BE2C (cell line): ENCODE data around the gene SMURF1.

ENCODE experiments used
- DNase-seq: peaks from one replicate; pipeline ENCODE4 v3.0.0-alpha.2; 2020
- H3K27me3 ChIP-seq: fragments of 250-450 bp; sonication (Bioruptor Pico); 2 replicates; pipeline ENCODE4 v1.5.1; 2020; ENCODE audit warnings: mild to moderate bottlenecking
- H3K36me3 ChIP-seq: fragments of 250-450 bp; sonication (Bioruptor Pico); 2 replicates; pipeline ENCODE4 v1.5.1; 2020; ENCODE audit warnings: mild to moderate bottlenecking
- H3K4me1 ChIP-seq: fragments of 250-450 bp; sonication (Bioruptor Pico); 2 replicates; pipeline ENCODE4 v1.5.1; 2020
- H3K4me3 ChIP-seq: 2 replicates; pipeline ENCODE4 v1.5.1; 2011; ENCODE audit warnings: low read depth, low read length
- H3K9me3 ChIP-seq: fragments of 250-450 bp; sonication (Bioruptor Pico); 2 replicates; pipeline ENCODE4 v1.5.1; 2020
- TF ChIP-seq, protein P1 (sequence below): IDR thresholded peaks from 2 replicates; pipeline ENCODE4 v1.5.1; 2012; ENCODE audit warnings: mild to moderate bottlenecking, low read depth, low read length

SMURF1 gene

DNA sequence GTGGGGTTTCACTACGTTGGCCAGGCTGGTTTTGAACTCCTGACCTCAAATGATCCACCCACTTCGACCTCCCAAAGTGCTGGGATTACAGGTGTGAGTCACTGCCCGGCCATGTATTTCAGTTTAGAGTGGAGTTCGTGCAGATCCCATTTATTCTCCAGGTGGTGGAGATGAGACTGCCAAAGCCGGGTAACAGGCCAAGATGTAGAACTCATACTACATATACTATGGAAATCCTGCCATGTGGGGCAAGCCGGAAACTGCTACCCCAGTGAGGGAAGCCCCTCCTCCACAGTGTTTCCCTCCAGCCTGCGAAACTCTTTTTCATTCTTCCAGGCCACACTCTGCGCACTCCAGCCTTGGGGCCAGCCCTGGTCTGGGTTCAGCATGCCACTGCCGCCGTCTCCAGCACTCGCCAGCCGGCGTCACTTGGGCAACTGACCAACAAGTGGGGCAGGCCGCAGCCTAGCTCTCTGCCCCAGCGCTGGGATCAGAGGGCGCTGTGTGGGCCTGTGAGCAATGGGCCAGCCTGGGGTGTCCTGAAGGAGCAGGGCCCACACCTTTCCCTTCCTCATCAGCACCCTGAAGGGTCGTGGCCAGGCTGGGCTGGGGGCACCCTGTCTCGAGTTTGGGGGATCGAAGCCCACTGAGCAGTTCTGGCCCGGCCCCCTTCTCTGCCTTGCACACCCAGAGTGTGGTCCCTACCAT, 143.6 kb downstream of the SMURF1 start:
- Histone ChIP-seq H3K4me3 (no peak overlapping the region), H3K27me3 (no peaks in the 10 kb centered on the region), H3K9me3 (no peaks in the 10 kb centered on the region), H3K4me1 (no peaks in the 10 kb centered on the region), H3K36me3 (peaks cover 49% of the 10 kb centered on the region)
- DNase-seq = no peak
- TF ChIP-seq, protein P1, sequence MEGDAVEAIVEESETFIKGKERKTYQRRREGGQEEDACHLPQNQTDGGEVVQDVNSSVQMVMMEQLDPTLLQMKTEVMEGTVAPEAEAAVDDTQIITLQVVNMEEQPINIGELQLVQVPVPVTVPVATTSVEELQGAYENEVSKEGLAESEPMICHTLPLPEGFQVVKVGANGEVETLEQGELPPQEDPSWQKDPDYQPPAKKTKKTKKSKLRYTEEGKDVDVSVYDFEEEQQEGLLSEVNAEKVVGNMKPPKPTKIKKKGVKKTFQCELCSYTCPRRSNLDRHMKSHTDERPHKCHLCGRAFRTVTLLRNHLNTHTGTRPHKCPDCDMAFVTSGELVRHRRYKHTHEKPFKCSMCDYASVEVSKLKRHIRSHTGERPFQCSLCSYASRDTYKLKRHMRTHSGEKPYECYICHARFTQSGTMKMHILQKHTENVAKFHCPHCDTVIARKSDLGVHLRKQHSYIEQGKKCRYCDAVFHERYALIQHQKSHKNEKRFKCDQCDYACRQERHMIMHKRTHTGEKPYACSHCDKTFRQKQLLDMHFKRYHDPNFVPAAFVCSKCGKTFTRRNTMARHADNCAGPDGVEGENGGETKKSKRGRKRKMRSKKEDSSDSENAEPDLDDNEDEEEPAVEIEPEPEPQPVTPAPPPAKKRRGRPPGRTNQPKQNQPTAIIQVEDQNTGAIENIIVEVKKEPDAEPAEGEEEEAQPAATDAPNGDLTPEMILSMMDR = no peak

DNA sequence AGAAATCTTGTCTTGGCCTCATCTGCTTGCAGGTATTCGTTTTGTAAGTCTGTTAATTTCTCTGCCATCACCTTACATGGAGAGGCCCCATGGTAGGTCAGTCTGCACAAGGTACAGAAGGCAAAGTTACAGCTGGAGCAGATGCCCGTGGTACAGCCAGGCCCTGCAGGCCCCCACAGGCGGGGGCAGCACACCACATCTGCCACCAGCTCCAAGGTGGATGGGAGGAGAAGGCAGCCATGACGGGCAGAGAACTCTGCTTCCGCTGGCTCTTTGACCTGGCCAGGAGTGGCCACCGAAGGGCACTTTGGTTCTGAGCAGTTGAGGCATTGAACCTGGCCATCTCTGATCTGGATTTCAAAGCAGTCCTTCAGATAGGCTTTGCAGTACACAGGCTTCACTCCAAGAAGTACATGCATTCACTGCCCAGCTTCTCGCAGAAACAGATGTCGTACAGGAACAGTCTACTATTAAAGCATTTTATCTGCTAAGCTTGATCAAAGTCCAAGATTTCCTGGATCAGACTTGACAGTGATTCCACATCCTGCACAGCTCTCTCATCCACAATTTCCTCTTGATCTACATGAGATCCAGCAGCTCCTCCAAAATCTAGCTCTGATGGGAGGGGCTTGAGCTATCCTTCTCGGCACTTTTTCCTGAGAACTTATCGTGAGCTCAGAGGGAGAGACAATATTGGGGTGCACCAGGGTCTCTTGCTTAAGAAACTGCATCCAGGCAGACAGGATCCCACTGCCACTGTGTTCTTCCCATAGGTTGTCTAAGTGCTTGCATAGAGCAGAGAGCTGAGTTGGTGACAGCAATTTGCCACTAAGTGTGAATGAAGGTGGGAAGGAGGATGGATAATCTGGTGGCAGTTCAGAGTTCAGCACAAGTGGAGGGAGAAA, 144.8 kb downstream of the SMURF1 start:
- H3K27me3 ChIP-seq = no peaks in the 10 kb centered on the region
- peaks cover 49% of the 10 kb centered on the region for H3K36me3 ChIP-seq
- DNase-seq = no peak
- no peak overlapping the region for H3K4me3 ChIP-seq
- TF ChIP-seq, protein P1 = no peak
- H3K9me3 ChIP-seq = no peaks in the 10 kb centered on the region
- H3K4me1 ChIP-seq = no peaks in the 10 kb centered on the region

DNA sequence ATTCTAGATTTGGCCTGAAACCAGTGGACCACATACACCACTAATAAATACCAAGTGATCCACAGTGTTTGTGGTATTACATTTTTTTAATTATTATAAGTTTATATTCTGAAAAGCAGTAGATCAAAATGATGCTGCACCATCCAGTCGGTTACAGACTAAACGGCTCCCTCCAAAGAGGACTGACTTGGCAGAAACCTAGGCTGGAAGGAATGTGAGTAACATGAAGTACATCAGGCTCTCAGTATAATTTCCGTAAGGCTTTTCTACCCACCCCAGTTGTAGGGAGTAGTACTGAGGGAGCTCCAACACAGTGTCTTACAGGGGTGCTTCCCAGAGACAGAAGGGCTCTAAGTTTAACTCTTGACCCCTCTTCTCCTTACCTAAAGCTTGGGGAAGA, 146.1 kb downstream of the SMURF1 start:
- no peak for DNase-seq
- H3K9me3 ChIP-seq = no peaks in the 10 kb centered on the region
- TF ChIP-seq, protein P1 = no peak
- H3K27me3 ChIP-seq = no peaks in the 10 kb centered on the region
- H3K36me3 ChIP-seq = peaks cover 53% of the 10 kb centered on the region
- no peak overlapping the region for H3K4me3 ChIP-seq
- no peaks in the 10 kb centered on the region for H3K4me1 ChIP-seq

DNA sequence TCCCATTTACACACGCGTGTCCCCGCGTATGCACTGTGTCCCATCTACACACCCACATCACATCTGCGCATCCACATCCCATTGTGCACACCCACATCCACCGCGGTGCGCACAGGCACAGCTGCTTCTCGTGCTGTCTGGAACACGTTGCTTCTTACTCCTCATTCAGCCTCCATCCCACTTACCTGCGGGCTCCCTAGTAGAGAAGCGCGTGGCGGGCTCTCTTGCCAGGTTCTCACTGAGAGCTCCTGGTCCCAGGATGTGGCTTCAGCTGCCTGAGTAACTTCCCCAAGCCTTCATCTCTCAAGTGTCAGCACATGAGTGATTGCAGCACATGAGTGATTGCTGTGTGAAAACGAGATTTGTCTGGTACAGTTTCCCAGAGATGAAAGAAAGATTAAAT, 147.8 kb downstream of the SMURF1 start:
- H3K27me3 ChIP-seq = no peaks in the 10 kb centered on the region
- no peak overlapping the region for H3K4me3 ChIP-seq
- H3K9me3 ChIP-seq = no peaks in the 10 kb centered on the region
- TF ChIP-seq, protein P1 = no peak
- DNase-seq = no peak
- peaks cover 69% of the 10 kb centered on the region for H3K36me3 ChIP-seq
- no peaks in the 10 kb centered on the region for H3K4me1 ChIP-seq

DNA sequence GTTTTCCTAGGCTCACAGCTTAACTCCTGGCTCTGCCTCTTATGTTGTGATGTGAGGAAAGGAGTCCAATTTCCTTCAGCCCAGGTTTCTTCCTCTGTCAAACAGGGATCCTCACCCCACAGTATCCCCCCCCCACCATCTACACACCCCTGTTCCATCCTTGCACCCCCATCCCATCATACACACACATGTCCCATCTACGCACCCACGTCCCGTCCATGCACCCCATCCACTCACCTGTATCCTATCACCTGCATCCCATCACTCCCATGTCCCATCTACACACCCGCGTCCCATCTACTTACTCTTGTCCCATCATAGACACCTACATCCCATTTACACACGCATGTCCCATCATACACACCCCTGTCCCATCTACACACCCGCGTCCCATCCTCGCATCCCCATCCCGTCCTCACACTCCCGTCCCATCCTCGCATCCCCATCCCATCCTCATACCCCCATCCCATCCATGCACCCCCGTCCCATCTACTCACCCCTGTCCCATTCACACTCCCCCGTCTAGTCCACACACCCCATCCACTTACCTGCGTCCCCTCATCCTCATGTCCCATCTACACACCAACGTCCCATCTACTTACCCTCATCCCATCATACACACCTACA, 148.3 kb downstream of the SMURF1 start:
- DNase-seq = no peak
- H3K4me1 ChIP-seq = no peaks in the 10 kb centered on the region
- peaks cover 68% of the 10 kb centered on the region for H3K36me3 ChIP-seq
- H3K4me3 ChIP-seq = no peak overlapping the region
- H3K9me3 ChIP-seq = no peaks in the 10 kb centered on the region
- H3K27me3 ChIP-seq = no peaks in the 10 kb centered on the region
- TF ChIP-seq, protein P1 = no peak
